GM18907 (cell line): ENCODE data around the gene TBCB.
"Not testable (repeated sequence)": the region's sequence is repeated elsewhere in the genome, so short reads cannot be mapped to it uniquely, and the experiment has no call there.

ENCODE experiments used
- ATAC-seq: cut with Tn5 transposase; IDR thresholded peaks from one replicate; pipeline ENCODE4 v1.9.1; 2021; ENCODE audit warnings: mild to moderate bottlenecking, moderate library complexity; ENCODE audit not compliant: unreplicated experiment

Gene TBCB

GRCh38 chr19:36101550-36102327, 13.5 kb upstream of the TBCB start:
- no peak for ATAC-seq

- no peak for ATAC-seq
These were observed 12.1 kb upstream of the TBCB start for GRCh38 chr19:36103040-36103626.

- ATAC-seq, result no peak
These were observed 11.3 kb upstream of the TBCB start for GRCh38 chr19:36103842-36104552.

GRCh38 chr19:36106441-36106840, 8.8 kb upstream of the TBCB start:
- ATAC-seq, result no peak

DNA sequence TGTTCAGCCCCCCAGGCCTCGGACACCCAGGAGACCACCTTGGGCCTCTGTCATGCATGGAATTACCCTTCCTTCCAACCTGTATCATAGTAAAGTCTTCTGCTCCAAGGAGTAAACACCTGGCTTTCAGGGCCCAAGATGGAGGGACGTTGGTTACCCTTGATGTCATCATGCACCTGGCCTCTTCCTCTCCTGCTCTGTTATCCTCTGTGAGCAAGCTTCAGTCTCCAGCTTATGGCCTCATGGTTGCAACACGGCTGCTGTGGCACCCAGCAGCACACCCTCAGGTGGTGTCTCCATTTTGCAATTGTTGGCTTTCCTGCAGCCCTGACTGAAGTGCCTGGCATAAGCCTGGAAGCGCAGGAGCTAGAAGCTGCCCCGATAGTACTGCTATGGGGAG, 8.3 kb upstream of the TBCB start:
- no peak for ATAC-seq

- no peak for ATAC-seq
These were observed 6.6 kb upstream of the TBCB start for GRCh38 chr19:36108684-36109083.

- no peak for ATAC-seq
These were observed 4.6 kb upstream of the TBCB start, which contains the start of gene OVOL3 for GRCh38 chr19:36110487-36111199. Gene OVOL3, plus strand, starts transcription at chr19:36111143. Its CDS starts 60 bp downstream, at chr19:36111203.

- ATAC-seq, result no peak
These were observed 4.1 kb upstream of the TBCB start for GRCh38 chr19:36111200-36111539.

DNA sequence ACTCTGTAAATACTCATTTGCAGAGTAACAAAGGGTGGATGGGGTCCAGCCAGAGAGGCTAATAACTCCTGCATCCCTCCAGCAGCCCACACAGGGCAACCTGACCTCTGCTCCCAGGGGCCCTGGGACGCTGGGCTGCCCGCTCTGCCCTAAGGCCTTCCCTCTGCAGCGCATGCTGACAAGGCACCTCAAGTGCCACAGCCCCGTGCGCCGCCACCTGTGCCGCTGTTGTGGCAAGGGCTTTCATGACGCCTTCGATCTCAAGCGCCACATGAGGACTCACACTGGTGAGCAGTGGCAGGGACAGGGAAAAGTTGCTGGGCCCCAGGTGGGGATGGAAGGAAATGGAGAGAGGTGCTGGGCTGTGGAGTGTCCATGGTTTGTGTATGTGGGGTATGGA, 2.6 kb upstream of the TBCB start:
- ATAC-seq, result no peak

DNA sequence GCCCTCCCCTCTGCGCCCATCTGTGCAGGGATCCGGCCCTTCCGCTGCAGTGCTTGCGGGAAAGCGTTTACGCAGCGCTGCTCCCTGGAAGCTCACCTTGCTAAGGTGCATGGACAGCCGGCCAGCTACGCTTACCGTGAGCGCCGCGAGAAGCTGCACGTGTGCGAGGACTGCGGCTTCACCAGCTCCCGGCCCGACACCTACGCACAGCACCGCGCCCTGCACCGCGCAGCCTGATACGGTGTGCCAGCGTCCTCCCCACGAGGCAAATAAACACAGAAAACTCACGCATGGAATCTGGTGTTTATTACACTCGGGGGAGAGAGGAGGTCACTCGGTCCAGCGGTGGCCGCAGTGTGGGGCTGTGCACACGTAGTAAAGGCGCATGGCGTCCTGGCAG, 1.8 kb upstream of the TBCB start:
- ATAC-seq, result no peak

DNA sequence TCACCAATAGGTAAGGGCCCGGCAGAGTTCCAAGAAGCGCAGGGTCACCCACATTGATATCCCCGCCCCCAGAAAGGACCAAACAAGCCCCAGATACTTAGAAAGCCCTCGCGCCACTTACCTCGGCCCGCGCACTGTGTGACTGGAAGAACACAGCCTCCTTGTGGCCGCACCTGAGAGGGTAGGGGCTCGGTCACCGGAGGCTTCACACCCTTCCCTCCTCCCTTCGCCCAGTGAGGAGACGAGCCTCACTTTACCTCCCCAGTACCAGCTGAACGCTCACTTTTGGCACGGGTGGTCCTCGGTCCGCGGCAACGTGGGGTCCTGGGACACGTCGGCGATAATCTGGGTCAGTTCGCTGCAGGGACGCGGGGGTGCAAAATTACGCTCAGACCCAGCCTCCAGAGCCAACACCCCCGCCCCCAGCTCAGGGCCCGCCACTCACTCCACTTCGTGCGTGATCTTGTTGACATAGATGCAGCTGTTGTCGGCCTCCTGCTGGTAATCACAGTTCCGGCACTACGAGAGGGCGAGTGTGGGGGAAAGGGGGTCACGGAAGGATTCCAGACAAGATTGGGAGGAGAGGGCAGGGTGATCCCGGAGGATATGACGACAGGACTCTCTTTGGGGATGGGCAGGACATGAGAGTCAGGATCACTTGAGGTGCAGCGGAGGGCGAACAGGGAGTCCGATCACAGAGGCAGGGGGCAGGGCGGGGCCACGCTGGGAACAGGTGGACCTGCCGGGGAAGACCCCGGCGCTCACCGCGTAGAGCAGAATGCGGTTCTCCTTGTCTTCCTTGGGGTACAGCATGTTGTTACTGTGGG, 1.2 kb upstream of the TBCB start:
- ATAC-seq, result peak; percentile 1

- peak; percentile 83 for ATAC-seq
These were observed 381 bp upstream of the TBCB start, which contains the start of gene POLR2I for GRCh38 chr19:36114721-36115452. Gene POLR2I, minus strand, starts transcription at chr19:36114875. Its CDS starts 19 bp downstream, at chr19:36114856.

GRCh38 chr19:36116344-36116637, 1.0 kb downstream of the TBCB start:
- no peak for ATAC-seq

DNA sequence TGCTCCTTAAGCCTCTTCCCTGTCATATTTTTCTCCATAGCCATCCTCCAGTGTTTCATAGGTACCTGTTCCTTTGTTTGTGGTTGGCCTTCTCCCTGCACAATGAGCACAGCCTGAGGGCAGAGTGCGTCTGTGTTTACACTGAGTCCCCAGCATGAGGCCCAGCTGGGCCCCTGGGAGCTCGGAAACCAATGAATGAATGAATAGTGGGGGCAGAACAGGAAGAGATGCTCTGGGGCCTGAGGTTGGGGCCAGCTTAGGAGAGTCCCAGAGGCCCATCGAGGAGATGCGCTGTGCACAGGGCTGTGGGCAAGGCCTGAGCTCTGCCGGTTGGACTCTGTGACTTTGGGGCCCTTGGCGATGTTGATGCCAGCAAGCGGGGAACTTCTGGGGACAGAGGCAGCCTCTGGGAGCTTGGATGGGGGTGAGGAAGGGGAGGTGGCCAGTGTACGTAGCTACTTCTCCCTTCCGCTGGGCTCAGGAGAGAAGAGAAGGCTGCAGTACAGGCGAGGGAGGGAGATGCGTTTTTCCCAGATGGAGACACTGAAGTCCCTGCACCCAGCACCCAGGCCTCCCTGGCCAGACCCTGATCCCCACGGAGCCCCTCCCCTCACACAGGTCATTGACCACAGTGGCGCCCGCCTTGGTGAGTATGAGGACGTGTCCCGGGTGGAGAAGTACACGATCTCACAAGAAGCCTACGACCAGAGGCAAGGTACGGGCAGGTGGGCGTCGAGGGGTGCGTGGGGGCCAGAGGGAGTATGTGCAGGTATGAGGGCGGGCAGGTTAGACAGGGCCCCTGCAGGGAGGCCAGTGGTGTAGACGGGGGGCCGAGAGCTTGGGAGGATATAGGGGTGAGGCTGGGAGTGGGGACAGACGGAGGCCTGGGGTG, 5.1 kb downstream of the TBCB start:
- no peak for ATAC-seq

GRCh38 chr19:36120984-36121358, 5.7 kb downstream of the TBCB start:
- ATAC-seq, result no peak

DNA sequence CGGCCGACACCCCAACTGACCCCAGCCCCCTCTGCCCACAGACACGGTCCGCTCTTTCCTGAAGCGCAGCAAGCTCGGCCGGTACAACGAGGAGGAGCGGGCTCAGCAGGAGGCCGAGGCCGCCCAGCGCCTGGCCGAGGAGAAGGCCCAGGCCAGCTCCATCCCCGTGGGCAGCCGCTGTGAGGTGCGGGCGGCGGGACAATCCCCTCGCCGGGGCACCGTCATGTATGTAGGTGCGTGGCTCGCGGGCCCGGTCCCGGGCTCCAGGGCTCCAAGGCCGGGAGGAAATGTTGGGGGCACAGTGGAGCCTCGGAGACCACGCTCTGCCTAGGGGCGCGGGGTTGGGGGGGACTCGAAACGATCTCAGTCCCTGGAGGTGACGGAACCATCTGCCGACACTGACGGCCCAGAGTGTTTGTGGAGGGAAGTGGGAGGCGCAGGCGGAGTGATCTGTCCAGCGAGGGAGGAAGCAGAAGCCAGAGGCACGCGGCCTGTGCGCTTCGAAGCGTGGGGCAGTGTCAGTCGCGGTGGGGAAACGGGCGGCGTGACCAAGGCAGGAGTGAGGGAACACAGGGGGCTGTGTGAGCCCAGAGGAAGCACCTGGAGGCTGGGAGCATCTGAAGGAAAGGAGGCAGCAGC, 6.3 kb downstream of the TBCB start:
- no peak for ATAC-seq

DNA sequence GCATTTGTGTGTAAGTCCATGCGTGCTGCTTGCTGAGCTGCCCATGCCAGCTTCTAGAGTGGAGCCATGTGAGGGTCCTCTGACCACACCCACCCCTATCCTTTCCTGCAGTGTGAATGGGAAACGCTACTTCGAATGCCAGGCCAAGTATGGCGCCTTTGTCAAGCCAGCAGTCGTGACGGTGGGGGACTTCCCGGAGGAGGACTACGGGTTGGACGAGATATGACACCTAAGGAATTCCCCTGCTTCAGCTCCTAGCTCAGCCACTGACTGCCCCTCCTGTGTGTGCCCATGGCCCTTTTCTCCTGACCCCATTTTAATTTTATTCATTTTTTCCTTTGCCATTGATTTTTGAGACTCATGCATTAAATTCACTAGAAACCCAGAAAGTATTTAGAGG, 10.3 kb downstream of the TBCB start:
- no peak for ATAC-seq

DNA sequence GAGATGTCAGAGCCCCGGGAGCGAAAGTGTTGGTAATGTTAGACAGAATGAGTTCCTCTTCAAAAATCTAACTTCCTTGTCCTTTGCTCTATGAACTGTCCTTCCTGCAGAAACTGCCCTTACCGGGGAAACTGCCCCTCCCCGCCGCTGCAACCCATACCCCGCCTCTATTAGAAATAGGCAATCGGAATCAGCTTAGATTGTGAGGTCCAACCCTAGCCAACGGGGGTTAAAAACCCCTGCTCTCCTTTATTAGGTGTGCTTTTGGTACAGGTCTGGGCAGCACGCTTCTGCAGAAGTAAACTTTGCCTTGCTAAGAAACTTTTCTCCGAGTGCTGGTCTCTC, 13.1 kb downstream of the TBCB start:
- ATAC-seq, result peak; percentile 16

GRCh38 chr19:36131221-36131620, 16.0 kb downstream of the TBCB start:
- not testable (repeated sequence) for ATAC-seq
